GM21619 (cell line): Measurements from ENCODE around the gene MINDY2.

Experiments
- ATAC-seq: cut with Tn5 transposase; IDR thresholded peaks from one replicate; pipeline ENCODE4 v1.9.1; 2021; ENCODE audit not compliant: unreplicated experiment

MINDY2 gene, protein sequence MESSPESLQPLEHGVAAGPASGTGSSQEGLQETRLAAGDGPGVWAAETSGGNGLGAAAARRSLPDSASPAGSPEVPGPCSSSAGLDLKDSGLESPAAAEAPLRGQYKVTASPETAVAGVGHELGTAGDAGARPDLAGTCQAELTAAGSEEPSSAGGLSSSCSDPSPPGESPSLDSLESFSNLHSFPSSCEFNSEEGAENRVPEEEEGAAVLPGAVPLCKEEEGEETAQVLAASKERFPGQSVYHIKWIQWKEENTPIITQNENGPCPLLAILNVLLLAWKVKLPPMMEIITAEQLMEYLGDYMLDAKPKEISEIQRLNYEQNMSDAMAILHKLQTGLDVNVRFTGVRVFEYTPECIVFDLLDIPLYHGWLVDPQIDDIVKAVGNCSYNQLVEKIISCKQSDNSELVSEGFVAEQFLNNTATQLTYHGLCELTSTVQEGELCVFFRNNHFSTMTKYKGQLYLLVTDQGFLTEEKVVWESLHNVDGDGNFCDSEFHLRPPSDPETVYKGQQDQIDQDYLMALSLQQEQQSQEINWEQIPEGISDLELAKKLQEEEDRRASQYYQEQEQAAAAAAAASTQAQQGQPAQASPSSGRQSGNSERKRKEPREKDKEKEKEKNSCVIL

DNA sequence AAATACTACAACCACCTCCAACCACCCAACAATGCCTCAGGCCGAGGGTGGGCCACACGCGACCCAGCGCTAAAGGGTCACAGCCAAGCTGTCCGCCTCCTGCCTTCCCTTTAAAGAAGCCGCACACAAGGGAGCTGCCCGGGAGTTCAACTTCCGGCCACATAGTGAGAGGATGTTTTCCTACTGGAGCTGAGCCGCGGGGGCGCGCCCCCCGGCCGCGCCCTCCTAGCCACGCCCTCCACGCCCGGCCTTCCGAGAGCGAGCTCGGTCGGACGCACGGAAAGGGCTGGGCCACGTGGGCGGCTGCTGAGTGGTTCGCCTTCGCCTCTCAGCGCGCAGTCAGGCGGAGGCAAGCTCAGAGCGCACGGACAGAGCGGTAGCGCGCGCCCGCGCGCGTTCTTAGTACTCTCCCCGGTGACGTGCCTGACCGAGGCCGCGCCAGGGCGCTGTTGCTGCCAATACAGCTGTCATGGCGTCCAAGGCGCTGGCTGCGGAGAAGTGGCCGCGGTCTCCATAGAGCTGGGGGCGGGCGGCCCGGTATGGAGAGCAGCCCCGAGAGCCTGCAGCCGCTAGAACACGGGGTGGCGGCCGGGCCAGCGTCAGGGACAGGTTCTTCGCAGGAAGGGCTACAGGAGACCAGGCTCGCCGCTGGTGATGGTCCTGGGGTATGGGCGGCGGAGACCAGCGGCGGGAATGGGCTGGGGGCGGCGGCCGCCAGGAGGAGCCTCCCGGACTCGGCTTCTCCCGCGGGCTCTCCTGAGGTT is at the start of gene MINDY2:
Gene MINDY2 (plus strand): TSS at position 446 of the 764 bp plus-strand sequence. CDS start 94 bp downstream, at position 540.
- peak; percentile 89 for ATAC-seq

DNA sequence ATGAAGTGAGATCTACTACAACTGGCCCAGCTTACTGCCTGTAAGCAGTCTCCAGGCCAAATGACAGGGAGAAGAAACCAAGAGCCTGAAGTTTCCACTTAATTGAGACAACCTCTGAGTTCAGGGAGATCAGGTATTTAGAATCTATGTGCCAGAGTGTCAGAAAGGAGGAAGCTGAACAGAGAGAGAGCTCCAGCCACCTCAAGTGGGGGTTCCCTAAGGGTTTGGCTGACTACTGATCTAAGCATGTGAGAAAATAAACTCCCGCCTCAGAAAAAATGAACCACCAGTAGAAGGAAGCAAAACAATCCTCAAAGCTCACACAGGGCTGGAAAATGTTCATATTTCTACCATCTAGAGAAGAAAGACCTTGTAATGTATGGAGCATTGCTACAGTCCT is 46.6 kb upstream of the MINDY2 start:
- peak; percentile 84 for ATAC-seq

DNA sequence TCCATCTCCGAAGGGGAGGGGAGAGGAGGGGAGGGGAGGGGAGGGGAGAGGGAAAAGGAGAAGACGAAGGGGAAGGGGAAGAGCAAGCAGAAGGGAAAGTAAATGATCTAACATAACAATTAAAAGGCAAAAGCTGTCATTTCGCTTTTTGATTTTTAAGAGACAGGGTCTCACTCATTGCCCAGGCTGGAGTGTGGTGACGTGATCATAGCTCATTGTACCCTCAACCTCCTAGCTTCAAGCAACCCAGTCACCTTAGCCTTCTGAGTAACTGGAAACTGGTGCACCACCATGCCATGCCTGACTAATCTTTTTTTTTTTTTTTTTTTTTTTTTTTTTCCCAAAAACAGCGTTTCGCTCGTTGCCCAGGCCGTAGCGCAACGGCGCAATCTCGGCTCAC is 44.2 kb upstream of the MINDY2 start:
- no peak for ATAC-seq

DNA sequence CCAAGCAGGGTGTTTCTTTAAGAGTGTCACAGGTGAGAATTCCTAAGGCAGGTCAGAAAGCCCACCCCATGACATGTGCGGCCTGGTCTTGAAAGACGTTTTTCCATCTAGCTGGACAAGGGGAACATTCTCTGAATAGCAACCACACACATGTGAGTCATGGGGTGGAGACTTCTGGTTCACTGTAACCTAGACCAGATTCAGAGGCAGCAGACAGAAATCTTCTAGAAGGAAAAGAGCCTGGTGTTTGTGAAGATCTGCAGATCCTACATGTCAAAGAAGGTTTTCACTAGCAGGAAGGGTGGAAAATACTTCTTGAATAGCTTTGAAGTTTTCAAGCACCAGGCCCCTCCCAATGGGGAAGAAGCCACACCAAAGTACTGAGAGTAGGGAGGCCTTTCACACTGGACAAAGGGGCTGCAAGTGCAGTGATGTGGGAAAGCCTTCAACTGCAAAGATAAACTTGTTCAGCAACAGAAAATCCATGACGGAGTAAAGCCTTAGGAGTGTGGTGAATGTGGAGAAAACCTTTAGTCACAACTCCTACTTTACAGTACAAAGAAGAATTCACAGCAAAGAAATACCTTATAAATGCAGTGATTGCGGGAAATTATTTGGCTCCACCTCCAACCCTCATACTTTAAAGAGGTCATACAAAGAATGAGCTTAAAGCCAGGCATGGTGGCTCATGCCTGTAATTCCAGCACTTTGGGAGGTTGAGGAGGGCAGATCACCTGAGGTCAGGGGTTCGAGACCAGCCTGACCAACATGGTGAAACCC is 39.2 kb upstream of the MINDY2 start:
- no peak for ATAC-seq

DNA sequence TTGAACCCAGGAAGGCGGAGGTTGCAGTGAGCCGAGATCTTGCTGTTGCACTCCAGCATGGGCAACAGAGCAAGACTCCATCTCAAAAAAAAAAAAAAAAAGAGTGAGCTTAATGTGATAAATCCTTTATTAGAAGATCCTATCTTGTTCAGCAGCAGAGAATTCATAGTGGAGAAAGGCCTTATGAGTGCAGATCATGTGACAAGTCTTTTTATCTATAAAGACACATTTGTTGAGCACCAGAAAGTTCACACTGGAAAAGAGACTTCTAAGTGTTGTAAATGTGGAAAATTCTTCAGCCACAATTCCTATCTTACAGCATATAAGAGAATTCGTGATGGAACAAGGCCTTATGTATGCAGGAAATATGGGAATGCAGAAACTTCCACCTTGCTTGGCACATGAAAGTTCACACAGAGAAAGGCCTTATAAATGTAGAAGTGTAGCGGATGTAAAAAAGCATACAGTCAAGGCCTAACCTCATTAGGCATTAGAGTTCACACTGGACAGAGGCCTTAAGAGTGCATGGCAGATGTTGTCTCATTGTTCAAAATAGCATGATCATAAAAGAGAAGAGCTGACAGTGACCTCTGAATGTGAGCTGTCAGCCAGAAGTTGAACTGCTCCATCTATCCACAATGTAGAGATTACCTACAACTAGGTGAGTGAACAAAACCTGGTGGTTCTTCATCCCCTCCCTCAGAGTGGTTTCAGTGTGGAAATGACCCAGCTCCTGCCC is 38.3 kb upstream of the MINDY2 start:
- no peak for ATAC-seq

DNA sequence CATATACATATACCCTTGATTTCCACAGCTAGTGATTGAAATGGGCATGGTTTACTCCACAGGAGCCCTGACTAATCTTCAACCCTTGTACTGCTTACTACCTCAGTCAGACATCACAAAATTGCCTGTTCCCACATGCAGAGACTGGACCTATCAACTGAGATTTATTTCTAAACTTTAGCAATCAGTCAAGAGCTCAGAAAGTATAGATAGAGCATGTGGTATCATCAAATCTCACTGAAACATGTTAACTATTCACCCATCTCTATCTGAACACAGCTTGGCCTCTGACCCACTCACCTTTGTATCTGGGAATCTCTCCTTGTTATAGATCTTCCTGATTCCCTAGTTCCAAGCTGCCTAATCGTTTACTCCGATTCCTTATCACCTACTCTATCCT is 36.2 kb upstream of the MINDY2 start:
- no peak for ATAC-seq

DNA sequence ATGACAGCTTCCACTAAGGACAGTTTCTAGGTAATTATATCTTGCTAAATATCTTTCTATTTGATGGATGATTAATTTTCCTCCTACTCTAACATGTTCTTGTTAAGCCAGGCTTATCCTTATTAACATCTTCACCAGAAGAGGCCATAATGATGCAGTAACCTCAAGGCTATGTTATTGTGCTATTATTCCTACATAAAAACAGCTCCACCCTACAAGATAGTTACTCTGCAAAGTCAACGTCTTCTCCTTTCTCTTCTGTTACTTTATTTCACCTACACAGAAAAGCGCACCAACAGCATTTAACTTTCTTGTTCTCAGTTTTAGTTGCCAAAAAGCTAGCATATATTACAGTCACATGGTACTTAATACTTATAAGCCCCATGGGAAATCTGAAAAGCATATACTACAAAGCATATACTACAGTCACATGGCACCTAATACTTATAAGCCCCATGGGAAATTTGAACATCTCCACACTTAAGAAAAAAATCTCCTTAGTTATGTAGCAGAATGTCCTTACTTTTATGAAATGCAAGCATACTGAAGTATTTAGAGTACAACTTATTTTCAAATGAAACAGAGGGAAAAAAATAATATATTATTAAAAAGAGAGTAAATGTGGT is 35.0 kb upstream of the MINDY2 start:
- ATAC-seq, result no peak

DNA sequence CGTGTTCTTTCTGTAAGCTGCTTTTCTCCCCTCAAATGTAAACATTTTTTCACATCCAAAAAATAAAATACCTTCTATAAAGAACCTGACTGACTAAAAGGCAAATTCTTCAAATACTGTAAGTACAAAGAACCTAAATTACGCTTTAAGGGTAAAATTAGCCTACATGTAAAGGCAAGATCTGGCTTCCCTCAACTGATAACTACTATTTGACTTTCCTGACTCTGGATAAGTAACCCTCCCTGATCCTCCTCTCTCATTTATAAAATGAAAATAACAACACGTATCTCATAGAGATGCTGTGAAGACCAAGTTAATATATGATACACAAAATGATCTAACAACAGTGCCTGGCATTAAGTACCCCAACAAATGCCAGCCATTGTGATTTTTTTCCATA is 33.8 kb upstream of the MINDY2 start:
- ATAC-seq, result no peak

DNA sequence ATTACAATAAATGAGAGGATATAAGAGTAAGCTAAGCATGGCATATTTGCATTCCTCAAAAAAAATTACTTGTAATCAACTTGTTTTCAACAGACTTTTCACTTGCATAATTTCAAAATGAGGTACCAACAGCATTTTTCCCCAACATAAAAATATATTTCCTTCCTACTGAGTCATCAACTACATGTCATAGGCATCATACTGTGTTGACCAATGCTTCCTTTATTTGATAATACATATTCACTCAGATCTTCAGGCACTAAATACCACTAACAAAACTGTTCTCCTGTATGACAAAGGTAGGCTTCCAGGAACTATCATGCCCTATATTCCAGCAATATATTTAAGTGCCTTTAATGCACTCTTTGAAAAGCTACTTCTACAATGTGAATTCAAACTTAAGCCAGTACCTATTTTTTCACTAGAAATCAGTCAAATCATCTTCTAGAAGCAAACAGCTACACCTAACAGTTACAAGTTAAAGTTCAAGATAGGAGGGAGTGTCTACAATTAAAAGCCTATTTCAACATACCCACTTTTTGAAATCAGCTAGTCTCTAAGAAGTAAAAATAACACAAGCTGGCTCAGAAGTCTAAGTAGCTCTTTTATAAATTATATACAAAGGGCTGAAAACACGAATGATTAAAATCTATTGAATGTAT is 32.9 kb upstream of the MINDY2 start:
- no peak for ATAC-seq

DNA sequence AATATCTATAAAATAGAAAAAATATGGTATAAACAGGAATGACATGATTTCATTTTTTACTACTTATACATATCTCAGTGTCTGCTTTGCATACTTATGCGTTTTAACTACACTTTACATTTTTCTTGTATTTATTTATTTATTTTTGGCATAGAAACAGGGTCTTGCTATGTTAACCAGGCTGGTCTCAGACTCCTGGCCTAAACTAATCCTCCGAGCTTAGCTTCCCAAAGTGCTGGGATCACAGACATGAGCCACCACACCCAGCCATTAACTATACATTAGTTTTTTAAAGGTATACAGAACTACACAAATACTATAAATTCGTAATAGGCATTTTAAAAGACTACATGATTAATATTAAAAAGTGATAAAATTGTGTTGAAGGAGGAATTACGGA is 30.7 kb upstream of the MINDY2 start:
- no peak for ATAC-seq

DNA sequence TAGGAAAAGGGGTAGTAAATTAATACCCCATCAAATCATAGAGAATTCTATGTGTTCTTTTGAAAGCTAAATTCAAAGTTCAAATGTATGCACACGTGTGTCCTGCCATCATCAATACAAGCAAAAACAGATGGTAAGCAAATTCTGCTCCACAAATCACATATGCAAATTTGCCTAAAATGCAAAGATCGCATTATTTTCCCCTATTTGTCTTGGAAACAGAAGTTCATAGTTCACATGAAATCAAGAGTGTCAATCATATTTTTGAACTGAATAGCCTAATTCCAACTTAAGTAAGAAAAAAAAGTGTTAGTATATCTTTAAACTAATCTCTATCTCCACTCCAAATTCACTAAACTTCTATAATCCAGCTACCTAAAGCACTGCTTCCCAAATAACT is 30.1 kb upstream of the MINDY2 start:
- no peak for ATAC-seq

DNA sequence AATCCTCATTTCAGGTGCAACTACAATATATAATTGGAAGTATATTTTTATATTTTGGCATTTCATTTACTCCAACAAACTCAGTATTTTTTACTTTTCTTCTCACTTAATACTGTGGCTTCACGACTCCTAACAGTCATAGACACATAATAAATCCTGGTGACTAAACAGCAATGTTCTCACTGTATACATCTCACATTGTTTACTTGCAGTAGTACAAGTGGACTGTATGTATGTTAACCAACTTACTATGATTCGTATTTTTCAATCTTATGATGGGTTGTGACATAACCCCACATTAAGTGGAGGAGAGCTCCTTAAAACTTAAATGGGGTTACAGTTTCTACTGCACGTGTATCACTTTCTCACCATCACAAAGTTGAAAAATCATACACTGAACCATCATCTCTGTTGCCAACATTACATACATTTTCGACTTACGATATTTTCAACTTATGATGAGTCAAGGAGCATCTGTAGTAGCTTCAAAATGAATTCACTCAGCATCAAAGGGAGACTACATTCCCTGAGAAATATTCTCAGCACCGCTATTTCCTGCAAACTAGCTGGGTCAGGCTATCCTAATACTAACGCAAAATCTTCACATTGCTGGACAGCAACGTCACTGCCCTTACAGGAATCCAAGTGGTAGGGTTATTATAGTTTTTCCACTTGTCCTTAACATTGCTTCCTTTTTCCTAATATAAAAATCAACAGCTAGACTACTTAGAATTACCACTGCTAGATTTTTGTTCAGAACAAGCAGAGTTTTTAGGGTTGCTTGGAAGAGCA is 28.9 kb upstream of the MINDY2 start:
- ATAC-seq, result no peak

DNA sequence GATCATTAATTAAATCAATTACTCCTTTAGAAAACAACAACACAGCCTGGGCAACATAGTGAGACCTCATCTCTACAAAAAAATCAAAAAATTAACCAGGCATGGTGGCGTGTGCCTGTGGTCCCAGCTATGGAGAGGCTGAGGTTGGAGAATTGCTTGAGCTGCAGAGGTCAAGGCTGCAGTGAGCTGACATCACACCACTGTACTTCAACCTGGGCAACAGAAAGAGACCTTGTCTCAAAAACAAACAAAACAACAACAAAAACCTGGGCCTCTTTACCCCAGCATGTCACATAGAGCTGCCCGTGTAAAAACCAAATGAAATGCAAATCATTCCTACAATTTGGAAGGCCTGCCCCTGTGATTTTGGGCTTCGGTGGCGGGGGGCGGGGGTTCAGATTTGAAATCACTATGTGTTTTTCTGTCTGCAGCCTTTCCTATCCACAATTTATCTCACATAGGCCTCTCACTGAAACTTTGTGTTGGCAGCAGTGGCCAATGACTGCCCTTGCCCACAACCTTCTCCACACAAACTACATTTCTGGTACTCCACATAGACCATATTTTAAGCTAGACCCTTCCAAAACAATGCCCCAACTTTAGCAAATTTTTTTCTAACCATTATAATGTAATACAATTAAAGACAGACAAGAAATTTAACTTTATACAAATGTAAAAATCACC is 28.1 kb upstream of the MINDY2 start:
- no peak for ATAC-seq

DNA sequence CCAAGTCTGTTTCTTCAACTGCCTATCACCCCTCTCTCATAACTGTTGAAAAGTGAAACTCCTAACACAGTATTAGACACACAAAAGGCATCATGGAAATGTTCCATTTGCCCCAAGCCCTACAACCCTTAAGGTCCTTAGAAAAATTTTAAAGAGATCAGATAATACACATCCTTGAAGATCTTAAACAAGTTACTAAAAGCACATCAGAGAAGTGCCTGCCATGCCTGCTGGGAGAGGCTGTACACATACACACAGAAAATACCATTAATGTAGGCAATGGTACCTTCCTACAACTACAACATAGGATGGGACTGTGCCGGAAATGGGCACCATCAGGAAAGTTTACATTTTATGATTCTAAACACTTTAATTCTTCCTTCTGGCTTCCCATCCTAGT is 24.9 kb upstream of the MINDY2 start:
- no peak for ATAC-seq

DNA sequence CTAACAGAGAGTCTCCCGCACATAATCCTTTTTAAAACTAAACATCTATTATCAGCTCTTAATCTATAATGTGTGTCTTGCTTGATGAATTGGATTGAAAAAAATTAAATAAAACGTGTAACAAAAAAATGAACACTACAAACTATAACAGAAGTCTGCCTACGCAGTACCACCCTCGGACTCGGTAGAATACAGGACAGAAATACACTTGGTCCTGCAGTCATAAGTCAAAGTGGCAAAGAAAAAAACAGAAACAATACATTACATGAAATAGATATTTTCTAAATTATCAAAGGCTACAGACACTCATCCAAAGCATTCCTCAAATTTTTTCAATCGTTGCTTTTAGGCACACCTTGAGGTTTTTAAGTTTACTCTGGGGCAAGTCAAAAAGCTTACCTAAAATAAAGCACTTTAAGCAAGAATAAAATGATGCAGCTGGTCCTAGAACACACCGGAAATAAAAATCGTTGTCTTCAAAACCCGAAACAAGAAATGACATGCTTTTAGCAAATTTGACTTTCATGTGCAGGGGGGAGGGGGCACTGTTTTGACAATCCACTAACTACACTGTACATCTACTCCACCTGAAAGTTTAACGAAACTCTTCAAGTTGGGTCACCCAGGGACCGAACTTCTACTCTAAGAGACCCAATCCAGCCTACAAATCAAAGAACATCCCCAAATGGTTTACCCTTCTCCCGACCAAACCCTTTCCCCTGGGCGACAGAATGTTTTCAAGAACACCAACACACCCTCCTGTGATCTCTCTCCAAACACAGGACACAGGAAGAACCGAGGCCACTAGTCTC is 22.9 kb upstream of the MINDY2 start:
- ATAC-seq, result no peak

DNA sequence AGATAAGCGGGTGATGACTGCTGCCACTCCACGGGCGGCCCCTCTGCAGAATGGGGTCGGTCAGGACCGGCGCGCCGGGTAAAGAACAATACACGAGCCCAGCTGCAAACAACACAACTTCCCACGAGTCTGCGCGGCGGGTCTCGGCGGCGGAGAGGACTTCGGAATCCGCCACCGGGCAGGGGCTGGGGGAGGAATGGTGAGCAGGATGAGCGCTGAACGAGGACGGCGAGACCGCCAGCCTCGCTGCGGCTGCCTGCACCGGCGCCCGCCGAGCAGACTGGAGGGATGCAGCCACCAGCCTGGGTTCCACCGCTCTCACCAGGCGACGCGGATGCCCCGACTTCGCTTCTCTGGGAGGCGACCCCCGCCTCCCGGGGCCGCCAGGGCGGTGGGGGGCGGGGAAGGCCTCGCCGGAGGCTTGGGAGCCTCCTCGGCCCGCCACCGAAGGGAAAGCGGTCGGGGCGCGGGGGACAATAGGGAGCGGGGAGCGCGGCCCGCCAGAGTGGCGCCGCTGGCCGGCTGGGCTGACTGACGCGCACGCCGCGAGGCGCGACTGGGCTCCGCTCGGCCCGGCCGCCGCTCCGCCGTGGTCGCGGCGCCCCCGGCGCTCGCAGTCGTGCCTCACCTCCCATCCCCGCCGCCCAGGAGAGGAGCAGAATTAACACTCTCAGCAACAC is 22.1 kb upstream of the MINDY2 start:
- peak; percentile 32 for ATAC-seq
